Left ventricle myocardium inferior (tissue), 1 donor: ENCODE measurements around the gene SF3B4. TPM values are rescaled to one million over a fixed set of nuclear protein-coding genes. Genes with fewer than 3 reads are reported as not detected.
"Not testable (repeated sequence)": the region's sequence is repeated elsewhere in the genome, so short reads cannot be mapped to it uniquely, and the experiment has no call there.

ENCODE experiments used
- DNase-seq: peaks from one replicate; pipeline ENCODE4 v3.0.0-alpha.2; 2020
- H3K27ac ChIP-seq: fragments of 200-600 bp; replicated peaks from 2 replicates; pipeline ENCODE4 v1.8.0; 2021
- H3K27me3 ChIP-seq: fragments of 200-600 bp; 2 replicates; pipeline ENCODE4 v1.8.0; 2021; ENCODE audit warnings: low read depth
- H3K36me3 ChIP-seq: fragments of 200-600 bp; 2 replicates; pipeline ENCODE4 v1.8.0; 2021
- H3K4me1 ChIP-seq: fragments of 200-600 bp; 2 replicates; pipeline ENCODE4 v1.8.0; 2021
- H3K4me3 ChIP-seq: fragments of 200-600 bp; 2 replicates; pipeline ENCODE4 v1.8.0; 2021; ENCODE audit warnings: mild to moderate bottlenecking, moderate library complexity
- H3K9me3 ChIP-seq: fragments of 200-600 bp; replicated peaks from 2 replicates; pipeline ENCODE4 v1.8.0; 2021
- CTCF ChIP-seq: fragments of 200-600 bp; IDR thresholded peaks from 2 replicates; pipeline ENCODE4 v1.8.0; 2021; ENCODE audit warnings: antibody characterized with exemption, mild to moderate bottlenecking, borderline replicate concordance
- intact Hi-C: fragments of 100-400 bp; cut with micrococcal nuclease; formaldehyde crosslinking; loops from one replicate; pipeline ENCODE4 v1.11.0; 2022
- total RNA-seq: library from RNA; stranded (reverse); fragmentation: NEBNext Ultra II Directional; extraction: Animal tissue kit (Norgen Biotek cat#: 25700); gene quantifications from one replicate; pipeline ENCODE4 v1.2.1, GENCODE V29; 2021
- donor health status: DM: no; HTN: yes; CAD: no; lungs with severe emphysema.

The SF3B4 gene
- total RNA-seq, 1 donor from 2014 or later = 25.3 TPM

- Histone ChIP-seq H3K27me3 (no peaks in the 10 kb centered on the region), H3K36me3 (no peaks in the 10 kb centered on the region), H3K4me3 (peak overlapping the region; percentile 77), H3K9me3 (no peaks in the 10 kb centered on the region), H3K27ac (peak overlapping the region; percentile 98), H3K4me1 (peaks cover 51% of the 10 kb centered on the region)
- intact Hi-C loops = no loop called here
- TF ChIP-seq CTCF = no peak
- DNase-seq = peak; percentile 53
Measured at GRCh38 chr1:149887456-149888246, 40.0 kb downstream of the SF3B4 start.

GRCh38 chr1:149887196-149887455, 40.5 kb downstream of the SF3B4 start:
- Histone ChIP-seq H3K27ac (peak overlapping the region; percentile 98), H3K4me1 (peaks cover 51% of the 10 kb centered on the region), H3K4me3 (peak overlapping the region; percentile 77)
- H3K9me3 ChIP-seq, DNase-seq, H3K36me3 ChIP-seq, intact Hi-C loops, H3K27me3 ChIP-seq: not testable (repeated sequence)

- intact Hi-C loops = no loop called here
- no peak for TF ChIP-seq CTCF
- Histone ChIP-seq H3K27ac (peak overlapping the region; percentile 98), H3K9me3 (no peaks in the 10 kb centered on the region), H3K36me3 (no peaks in the 10 kb centered on the region), H3K4me3 (peak overlapping the region; percentile 77), H3K27me3 (no peaks in the 10 kb centered on the region), H3K4me1 (peaks cover 51% of the 10 kb centered on the region)
- peak; percentile 75 for DNase-seq
Measured at GRCh38 chr1:149886396-149887195, 41.0 kb downstream of the SF3B4 start.

GRCh38 chr1:149886121-149886395, 41.5 kb downstream of the SF3B4 start:
- intact Hi-C loops, H3K27me3 ChIP-seq, H3K36me3 ChIP-seq, H3K9me3 ChIP-seq: not testable (repeated sequence)
- Histone ChIP-seq H3K4me3 (peak overlapping the region; percentile 77), H3K27ac (peak overlapping the region; percentile 98), H3K4me1 (peaks cover 51% of the 10 kb centered on the region)
- peak; percentile 20 for DNase-seq

- Histone ChIP-seq H3K4me1 (peaks cover 51% of the 10 kb centered on the region), H3K9me3 (no peaks in the 10 kb centered on the region), H3K4me3 (peak overlapping the region; percentile 77), H3K27me3 (no peaks in the 10 kb centered on the region), H3K27ac (peak overlapping the region; percentile 98), H3K36me3 (no peaks in the 10 kb centered on the region)
- DNase-seq = peak; percentile 87
- intact Hi-C loops = no loop called here
- TF ChIP-seq CTCF = peak; percentile 32
Measured at GRCh38 chr1:149885339-149886120, 42.1 kb downstream of the SF3B4 start.

GRCh38 chr1:149884433-149885338, 42.9 kb downstream of the SF3B4 start:
- Histone ChIP-seq H3K4me3 (peak overlapping the region; percentile 77), H3K4me1 (peaks cover 51% of the 10 kb centered on the region), H3K27ac (peak overlapping the region; percentile 98), H3K36me3 (no peaks in the 10 kb centered on the region), H3K27me3 (no peaks in the 10 kb centered on the region), H3K9me3 (no peaks in the 10 kb centered on the region)
- no peak for TF ChIP-seq CTCF
- DNase-seq = no peak
- intact Hi-C loops = no loop called here
